WTC11 (cell line): ENCODE results near the gene MOGAT1.

Experiments used
- CBFB ChIP-seq: sonication (generic); formaldehyde crosslinking; IDR thresholded peaks from 2 replicates; pipeline ENCODE4 v1.8.1; 2022; ENCODE audit warnings: mild to moderate bottlenecking, low read depth, missing genetic modification reagents
- KAT7 ChIP-seq: sonication (generic); formaldehyde crosslinking; IDR thresholded peaks from 2 replicates; pipeline ENCODE4 v1.8.1; 2023; ENCODE audit warnings: missing genetic modification reagents, mild to moderate bottlenecking, borderline replicate concordance
- NFATC4 ChIP-seq: fragments of 250-450 bp; sonication (Bioruptor Pico); IDR thresholded peaks from 2 replicates; pipeline ENCODE4 v1.9.0; 2021; ENCODE audit warnings: mild to moderate bottlenecking
- SP1 ChIP-seq: sonication (generic); formaldehyde crosslinking; conservative IDR thresholded peaks from 2 replicates; pipeline ENCODE4 v1.8.1; 2022; ENCODE audit warnings: missing genetic modification reagents
- TF ChIP-seq, protein P1 (sequence below): sonication (generic); formaldehyde crosslinking; IDR thresholded peaks from 2 replicates; pipeline ENCODE4 v1.8.1; 2023; ENCODE audit warnings: mild to moderate bottlenecking, moderate library complexity, missing genetic modification reagents
- TF ChIP-seq, protein P2 (sequence below): fragments of 200-600 bp; IDR thresholded peaks from 2 replicates; pipeline ENCODE4 v1.8.0; 2022; ENCODE audit warnings: antibody characterized with exemption
- TF ChIP-seq, protein P3 (sequence below): sonication (generic); formaldehyde crosslinking; IDR thresholded peaks from 2 replicates; pipeline ENCODE4 v1.8.1; 2022; ENCODE audit warnings: low read depth, missing genetic modification reagents, borderline replicate concordance

- TF ChIP-seq NFATC4 (CRISPR knock-in tag), result no peak
- TF ChIP-seq, protein P1, sequence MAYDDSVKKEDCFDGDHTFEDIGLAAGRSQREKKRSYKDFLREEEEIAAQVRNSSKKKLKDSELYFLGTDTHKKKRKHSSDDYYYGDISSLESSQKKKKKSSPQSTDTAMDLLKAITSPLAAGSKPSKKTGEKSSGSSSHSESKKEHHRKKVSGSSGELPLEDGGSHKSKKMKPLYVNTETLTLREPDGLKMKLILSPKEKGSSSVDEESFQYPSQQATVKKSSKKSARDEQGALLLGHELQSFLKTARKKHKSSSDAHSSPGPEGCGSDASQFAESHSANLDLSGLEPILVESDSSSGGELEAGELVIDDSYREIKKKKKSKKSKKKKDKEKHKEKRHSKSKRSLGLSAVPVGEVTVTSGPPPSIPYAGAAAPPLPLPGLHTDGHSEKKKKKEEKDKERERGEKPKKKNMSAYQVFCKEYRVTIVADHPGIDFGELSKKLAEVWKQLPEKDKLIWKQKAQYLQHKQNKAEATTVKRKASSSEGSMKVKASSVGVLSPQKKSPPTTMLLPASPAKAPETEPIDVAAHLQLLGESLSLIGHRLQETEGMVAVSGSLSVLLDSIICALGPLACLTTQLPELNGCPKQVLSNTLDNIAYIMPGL (CRISPR knock-in tag), result no peak
- no peak for TF ChIP-seq SP1 (CRISPR knock-in tag)
- TF ChIP-seq, protein P2, sequence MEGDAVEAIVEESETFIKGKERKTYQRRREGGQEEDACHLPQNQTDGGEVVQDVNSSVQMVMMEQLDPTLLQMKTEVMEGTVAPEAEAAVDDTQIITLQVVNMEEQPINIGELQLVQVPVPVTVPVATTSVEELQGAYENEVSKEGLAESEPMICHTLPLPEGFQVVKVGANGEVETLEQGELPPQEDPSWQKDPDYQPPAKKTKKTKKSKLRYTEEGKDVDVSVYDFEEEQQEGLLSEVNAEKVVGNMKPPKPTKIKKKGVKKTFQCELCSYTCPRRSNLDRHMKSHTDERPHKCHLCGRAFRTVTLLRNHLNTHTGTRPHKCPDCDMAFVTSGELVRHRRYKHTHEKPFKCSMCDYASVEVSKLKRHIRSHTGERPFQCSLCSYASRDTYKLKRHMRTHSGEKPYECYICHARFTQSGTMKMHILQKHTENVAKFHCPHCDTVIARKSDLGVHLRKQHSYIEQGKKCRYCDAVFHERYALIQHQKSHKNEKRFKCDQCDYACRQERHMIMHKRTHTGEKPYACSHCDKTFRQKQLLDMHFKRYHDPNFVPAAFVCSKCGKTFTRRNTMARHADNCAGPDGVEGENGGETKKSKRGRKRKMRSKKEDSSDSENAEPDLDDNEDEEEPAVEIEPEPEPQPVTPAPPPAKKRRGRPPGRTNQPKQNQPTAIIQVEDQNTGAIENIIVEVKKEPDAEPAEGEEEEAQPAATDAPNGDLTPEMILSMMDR, result no peak
- TF ChIP-seq CBFB (CRISPR knock-in tag), result no peak
- TF ChIP-seq, protein P3, sequence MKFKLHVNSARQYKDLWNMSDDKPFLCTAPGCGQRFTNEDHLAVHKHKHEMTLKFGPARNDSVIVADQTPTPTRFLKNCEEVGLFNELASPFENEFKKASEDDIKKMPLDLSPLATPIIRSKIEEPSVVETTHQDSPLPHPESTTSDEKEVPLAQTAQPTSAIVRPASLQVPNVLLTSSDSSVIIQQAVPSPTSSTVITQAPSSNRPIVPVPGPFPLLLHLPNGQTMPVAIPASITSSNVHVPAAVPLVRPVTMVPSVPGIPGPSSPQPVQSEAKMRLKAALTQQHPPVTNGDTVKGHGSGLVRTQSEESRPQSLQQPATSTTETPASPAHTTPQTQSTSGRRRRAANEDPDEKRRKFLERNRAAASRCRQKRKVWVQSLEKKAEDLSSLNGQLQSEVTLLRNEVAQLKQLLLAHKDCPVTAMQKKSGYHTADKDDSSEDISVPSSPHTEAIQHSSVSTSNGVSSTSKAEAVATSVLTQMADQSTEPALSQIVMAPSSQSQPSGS (CRISPR knock-in tag), result no peak
- TF ChIP-seq KAT7, result no peak
Measured at GRCh38 chr2:222646008-222646407, 25.4 kb upstream of the MOGAT1 start.
